ENCODE data around the gene BTBD2.

The BTBD2 gene

GRCh38 chr19:1936916-1937610 lies 78.5 kb downstream of the BTBD2 start:
- DNase-seq = no peak

- no peak for DNase-seq
Observed at GRCh38 chr19:1936430-1936829, 79.1 kb downstream of the BTBD2 start.

GRCh38 chr19:1935484-1936208 lies 79.9 kb downstream of the BTBD2 start:
- no peak for DNase-seq

Measured in NCI-H2171 treated with DMSO at 0.1 percent for 48 hours (cell line).